K562 treated with DMSO at 1 percent for 24 hours (cell line): ENCODE measurements around the gene DCHS1. TPM values are rescaled to one million over a fixed set of nuclear protein-coding genes. Genes with fewer than 3 reads are reported as not detected.

Experiments
- total RNA-seq: library from RNA; unstranded; fragments of 300-600 nt; gene quantifications from 2 replicates; pipeline ENCODE4 v1.2.3, GENCODE V29; 2022; ENCODE audit warnings: low read depth; ENCODE audit not compliant: insufficient read depth

Gene DCHS1, protein sequence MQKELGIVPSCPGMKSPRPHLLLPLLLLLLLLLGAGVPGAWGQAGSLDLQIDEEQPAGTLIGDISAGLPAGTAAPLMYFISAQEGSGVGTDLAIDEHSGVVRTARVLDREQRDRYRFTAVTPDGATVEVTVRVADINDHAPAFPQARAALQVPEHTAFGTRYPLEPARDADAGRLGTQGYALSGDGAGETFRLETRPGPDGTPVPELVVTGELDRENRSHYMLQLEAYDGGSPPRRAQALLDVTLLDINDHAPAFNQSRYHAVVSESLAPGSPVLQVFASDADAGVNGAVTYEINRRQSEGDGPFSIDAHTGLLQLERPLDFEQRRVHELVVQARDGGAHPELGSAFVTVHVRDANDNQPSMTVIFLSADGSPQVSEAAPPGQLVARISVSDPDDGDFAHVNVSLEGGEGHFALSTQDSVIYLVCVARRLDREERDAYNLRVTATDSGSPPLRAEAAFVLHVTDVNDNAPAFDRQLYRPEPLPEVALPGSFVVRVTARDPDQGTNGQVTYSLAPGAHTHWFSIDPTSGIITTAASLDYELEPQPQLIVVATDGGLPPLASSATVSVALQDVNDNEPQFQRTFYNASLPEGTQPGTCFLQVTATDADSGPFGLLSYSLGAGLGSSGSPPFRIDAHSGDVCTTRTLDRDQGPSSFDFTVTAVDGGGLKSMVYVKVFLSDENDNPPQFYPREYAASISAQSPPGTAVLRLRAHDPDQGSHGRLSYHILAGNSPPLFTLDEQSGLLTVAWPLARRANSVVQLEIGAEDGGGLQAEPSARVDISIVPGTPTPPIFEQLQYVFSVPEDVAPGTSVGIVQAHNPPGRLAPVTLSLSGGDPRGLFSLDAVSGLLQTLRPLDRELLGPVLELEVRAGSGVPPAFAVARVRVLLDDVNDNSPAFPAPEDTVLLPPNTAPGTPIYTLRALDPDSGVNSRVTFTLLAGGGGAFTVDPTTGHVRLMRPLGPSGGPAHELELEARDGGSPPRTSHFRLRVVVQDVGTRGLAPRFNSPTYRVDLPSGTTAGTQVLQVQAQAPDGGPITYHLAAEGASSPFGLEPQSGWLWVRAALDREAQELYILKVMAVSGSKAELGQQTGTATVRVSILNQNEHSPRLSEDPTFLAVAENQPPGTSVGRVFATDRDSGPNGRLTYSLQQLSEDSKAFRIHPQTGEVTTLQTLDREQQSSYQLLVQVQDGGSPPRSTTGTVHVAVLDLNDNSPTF (N-terminal part only)
- 0.49 and 0.64 TPM in 2 replicates for total RNA-seq

DNA sequence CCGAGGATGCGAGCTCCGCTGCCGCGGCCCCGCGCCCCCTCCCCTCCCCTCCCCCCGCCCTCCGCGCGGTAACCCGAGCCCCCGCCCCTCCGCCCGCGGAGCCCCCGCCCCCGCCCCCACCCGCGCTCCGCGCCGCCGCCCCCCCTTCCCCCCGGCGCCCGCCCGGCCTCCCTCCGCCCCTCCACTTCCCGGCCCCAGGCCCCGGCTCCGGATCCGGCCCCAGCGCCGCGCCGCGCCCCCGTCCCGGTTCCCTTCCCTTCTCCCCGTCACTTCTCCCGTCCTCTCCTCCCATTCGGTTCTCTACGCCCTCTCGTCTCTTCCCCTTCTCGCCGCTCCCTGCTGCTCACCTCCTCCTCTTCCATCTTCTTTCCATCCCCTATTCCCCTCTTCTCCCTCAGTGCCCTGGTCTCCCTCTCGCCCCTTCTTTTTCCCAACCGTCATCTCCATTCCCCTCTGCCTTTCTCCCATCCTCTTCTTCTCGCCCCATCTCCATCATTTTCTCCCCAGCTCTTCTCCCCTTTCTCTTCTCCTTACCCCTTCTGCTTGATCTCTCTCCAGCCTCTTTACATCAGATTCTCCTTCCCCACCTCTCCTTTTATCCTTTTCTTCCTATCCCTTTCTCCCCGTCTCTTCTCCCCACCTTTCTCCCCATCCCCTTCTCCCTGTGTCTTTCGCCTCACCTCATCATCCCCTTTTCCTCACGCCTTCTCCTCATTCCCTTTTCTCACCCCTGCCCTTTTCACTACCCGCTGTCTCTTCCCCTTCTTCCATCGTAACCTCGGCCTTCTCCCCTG lies at the start of gene DCHS1:
DCHS1 (minus strand) TSS at position 20 of the 794 bp plus-strand sequence. CDS start 14,196 bp downstream, outside the sequence.

DNA sequence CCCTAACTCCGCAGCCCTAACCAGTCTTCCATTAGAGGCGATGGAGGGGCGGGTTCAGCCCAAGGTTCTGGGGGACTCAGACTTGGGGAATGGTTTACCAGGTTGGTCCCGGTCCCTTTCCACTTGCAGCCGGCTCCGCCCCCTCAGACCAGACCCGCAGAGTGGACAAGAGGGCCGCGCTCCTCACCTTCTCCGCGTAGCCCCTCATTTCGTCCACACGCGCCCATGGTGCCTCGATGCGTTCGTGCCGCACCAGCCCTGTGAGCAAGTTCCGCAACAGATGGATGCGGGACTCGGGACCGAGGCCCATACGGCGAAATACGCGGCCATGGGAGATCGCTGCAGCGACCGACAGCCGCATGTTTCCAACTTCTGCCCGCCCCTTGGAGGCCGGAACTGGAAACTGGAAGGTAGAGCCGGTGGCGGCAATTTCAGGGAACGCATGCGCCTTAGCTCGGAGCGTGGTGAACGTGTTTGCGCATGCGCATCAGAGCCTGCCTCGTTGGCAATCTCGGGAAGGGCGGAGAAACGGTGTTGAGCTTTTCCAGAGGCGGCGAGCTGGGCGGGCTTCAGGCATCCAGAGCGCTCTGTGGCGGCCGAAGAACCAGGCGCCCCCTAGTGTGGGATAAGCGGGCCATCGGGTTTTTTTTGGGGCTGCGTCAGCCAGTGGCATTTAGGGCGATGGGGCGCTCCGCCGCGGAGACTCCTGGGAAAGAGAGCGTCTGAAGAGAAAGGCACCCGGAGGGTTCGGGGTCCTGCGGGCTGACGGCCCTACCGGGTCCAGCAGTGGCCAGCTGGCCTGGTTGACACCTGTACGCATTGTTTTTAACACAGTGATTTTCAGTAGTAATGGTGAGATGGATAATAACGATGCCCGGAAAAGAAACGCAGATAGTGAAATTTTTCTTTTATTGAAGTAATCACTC lies 27.6 kb upstream of the DCHS1 start, which contains the start of gene MRPL17:
MRPL17 (minus strand) TSS at position 405 of the 926 bp plus-strand sequence; CDS start at position 361, 44 bp downstream.

DNA sequence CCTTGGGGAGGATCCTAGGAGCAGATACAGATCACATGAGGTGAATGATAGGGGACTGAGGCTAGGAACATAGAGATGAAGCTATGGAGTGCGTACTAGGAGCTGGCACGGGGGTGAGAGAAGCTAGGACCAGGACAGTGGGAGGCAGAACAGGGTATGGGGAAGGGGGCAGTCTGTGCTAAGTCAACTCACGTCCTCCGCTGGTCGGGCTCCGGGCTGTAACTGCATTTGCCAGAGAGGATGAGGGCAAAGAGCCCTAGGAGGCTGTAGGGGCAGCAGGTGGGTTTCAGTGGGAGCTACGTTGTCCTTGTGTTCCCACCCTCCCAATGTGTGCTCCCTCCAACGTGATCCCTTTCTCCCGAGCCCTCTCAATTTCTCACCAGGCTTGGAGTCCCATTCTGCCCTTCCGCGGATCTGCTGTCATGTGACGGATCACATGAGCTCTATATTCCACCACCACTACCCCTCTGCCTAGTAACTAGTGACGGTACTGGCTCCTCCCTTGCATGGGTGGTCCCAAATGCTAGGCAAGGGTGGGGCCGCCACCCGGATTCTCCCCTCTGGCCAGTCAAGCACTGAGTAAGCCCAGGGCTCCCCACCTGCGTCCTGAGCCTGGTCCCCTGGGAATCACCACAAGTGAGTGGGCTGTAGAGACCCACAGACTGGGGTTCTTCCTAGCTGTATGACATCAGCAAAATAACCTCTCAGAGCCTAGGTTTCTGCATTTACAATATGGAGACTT lies 36.4 kb downstream of the DCHS1 start, which contains the start of gene TPP1:
TPP1 (minus strand) TSS at position 419 of the 742 bp plus-strand sequence; CDS start at position 397, 22 bp downstream.

DNA sequence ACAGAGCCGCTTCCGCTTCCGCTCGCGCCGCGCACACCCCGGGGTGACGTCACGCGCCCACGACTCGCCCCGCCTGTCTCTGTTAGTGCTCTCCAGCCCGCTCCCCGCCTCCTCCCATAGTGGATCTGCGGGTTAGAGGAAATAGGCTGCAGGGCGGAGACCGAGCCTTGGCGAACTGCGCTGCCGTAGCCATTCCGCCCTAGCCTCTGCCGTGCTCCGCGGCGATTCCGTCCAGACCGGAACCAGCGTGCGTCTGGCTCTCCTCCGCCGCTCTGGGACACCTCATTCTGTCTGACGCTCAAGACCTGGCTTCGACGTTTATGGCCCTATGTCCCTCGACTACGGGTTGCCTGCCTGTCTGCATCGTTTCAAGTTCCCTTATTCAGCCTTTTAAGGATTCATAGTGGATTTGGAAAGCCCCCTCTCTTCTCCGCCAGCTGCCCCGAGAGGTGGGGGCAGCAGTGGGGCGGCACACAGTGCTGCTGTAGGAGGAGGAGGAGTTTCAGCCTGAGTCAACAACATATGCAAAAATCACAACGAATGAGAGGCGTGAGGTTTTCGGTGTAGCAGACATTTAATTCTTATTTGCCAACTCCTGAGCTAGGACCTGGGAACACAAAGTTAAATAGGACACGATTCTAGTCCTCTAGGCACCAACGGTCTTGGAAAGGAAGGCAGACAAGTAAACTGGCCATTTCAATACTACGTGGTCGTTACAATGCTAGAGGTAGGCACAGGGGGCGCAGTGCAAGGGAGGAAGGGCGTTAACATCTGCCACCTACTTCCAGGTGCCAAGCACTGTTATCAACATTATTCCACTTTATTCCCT lies 43.2 kb downstream of the DCHS1 start, which contains the start of gene TAF10:
TAF10 (minus strand) TSS at position 4 of the 829 bp plus-strand sequence. CDS start 27 bp downstream, outside the sequence.

DNA sequence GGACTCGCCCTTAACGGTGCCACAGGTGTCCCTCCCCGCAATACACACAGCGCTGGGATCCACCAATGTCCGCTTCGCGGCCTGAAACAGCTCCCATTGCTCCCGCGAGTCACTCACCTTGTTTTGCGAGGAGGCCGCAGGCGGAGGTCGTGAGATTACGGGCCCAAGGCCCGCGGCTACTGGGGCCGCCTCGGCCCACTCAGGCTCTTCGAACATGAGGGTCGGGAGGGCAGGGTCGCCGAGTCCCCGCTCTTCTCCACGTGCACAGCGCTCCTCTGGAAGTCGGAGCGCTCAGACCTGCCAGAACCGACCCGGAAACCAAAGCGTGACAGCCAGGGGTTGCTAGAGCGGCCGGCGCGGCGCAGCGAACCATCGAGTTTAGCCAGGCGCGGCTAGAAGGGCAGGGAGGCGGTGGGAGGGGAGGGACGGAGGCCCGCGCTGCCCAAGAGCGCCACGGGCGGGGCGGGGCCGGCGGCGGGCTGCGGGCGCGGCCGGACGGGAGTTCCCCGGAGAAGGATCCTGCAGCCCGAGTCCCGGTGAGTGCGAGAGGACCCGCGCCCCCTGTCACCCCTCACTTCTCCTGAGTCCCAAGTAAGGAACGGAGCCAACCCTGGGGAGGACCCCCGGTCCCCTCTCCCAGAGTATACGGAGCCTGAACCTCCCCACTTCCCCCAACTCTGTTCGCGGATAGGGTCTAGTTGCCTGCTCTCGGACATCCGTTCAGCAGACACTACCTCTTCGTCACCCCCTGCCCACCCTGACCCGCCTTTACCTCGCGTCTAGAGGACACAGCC lies 52.1 kb downstream of the DCHS1 start, which contains the start of the genes ILK and RRP8:
ILK (plus strand) TSS at position 488 of the 794 bp plus-strand sequence. CDS start 498 bp downstream, outside the sequence.
RRP8 (minus strand) TSS at position 330 of the 794 bp plus-strand sequence; CDS start at position 216, 114 bp downstream.

Other genes starting within 250 kb of the DCHS1 start
- 3.1 and 3.4 TPM in 2 replicates for gene APBB1, start 236.7 kb downstream of the DCHS1 start, total RNA-seq
- 0.46 and 0.95 TPM in 2 replicates for gene HPX, start 214.8 kb downstream of the DCHS1 start, total RNA-seq
- 12.3 and 29.1 TPM in 2 replicates for gene TRIM3, start 181.9 kb downstream of the DCHS1 start, total RNA-seq
- gene ARFIP2, start 174.5 kb downstream of the DCHS1 start, total RNA-seq = 35.2 and 39.9 TPM in 2 replicates
- 20.0 and 20.9 TPM in 2 replicates for gene TIMM10B, start 174.3 kb downstream of the DCHS1 start, total RNA-seq
- gene DNHD1, start 158.5 kb downstream of the DCHS1 start, total RNA-seq = 7.8 and 10.4 TPM in 2 replicates
- 13.6 and 16.1 TPM in 2 replicates for gene RRP8, start 52.2 kb downstream of the DCHS1 start, total RNA-seq
- 119 and 121 TPM in 2 replicates for gene ILK, start 52.0 kb downstream of the DCHS1 start, total RNA-seq
- gene TAF10, start 43.6 kb downstream of the DCHS1 start, total RNA-seq = 114 and 115 TPM in 2 replicates
- gene TPP1, start 36.4 kb downstream of the DCHS1 start, total RNA-seq = 117 and 119 TPM in 2 replicates
- gene MRPL17, start 27.5 kb upstream of the DCHS1 start, total RNA-seq = 54.0 and 59.4 TPM in 2 replicates
- 0.21 and 0.23 TPM in 2 replicates for gene OR2AG2, start 116.2 kb upstream of the DCHS1 start, total RNA-seq
- not detected in 2 replicates for gene OR2AG1, start 127.2 kb upstream of the DCHS1 start, total RNA-seq
- not detected in 2 replicates for gene OR6A2, start 143.9 kb upstream of the DCHS1 start, total RNA-seq
- not detected in 2 replicates for gene OR10A5, start 189.9 kb upstream of the DCHS1 start, total RNA-seq
- not detected in 2 replicates for gene OR10A2, start 207.2 kb upstream of the DCHS1 start, total RNA-seq
- gene OR10A4, start 220.8 kb upstream of the DCHS1 start, total RNA-seq = not detected in 2 replicates
- gene OR2D2, start 236.7 kb upstream of the DCHS1 start, total RNA-seq = not detected in 2 replicates